DND-41 (cell line): ENCODE results near the gene PSPH.
"Not testable (repeated sequence)": the region's sequence is repeated elsewhere in the genome, so short reads cannot be mapped to it uniquely, and the experiment has no call there.

Source experiments
- CTCF ChIP-seq: IDR thresholded peaks from 2 replicates; pipeline ENCODE4 v1.5.1; 2012; ENCODE audit warnings: borderline replicate concordance, low read length, moderate library complexity, mild to moderate bottlenecking; ENCODE audit not compliant: poor library complexity, severe bottlenecking; ENCODE audit errors: extremely low read depth
- EZH2 ChIP-seq: IDR thresholded peaks from 3 replicates; pipeline ENCODE4 v1.6.1; 2012; ENCODE audit warnings: borderline replicate concordance, low read depth, mild to moderate bottlenecking, moderate library complexity, low read length, inconsistent platforms; ENCODE audit not compliant: severe bottlenecking

- not testable (repeated sequence) for TF ChIP-seq CTCF, EZH2
Measured at GRCh38 chr7:56017015-56017414, 34.2 kb downstream of the PSPH start.
